ENCODE data around the gene ATXN2L. TPM values are rescaled to one million over a fixed set of nuclear protein-coding genes. Genes with fewer than 3 reads are reported as not detected.
"Not testable (repeated sequence)": the region's sequence is repeated elsewhere in the genome, so short reads cannot be mapped to it uniquely, and the experiment has no call there.

Gene ATXN2L
- total RNA-seq, 2 donors from 2014 or later: 263 to 336 TPM

- not testable (repeated sequence) for H3K4me3 Mint-ChIP-seq, ATAC-seq, H3K27me3 Mint-ChIP-seq, H3K9me3 Mint-ChIP-seq, H3K27ac Mint-ChIP-seq
- Mint-ChIP-seq H3K36me3 (peaks cover 11% of the 10 kb centered on the region), H3K4me1 (ENCODE audit: low read depth in 2 of 2) (peaks cover 21 to 26% of the 10 kb centered on the region in 2 donors)
- peak; percentile 25 for DNase-seq (ENCODE audit: low spot score)
These were observed 44.8 kb downstream of the ATXN2L start for GRCh38 chr16:28867646-28868045.

GRCh38 chr16:28869201-28869600 lies 46.4 kb downstream of the ATXN2L start:
- Mint-ChIP-seq H3K9me3 (no peaks in the 10 kb centered on the region), H3K27me3 (no peaks in the 10 kb centered on the region), H3K36me3 (peaks cover 11% of the 10 kb centered on the region), H3K27ac (no peak overlapping the region), H3K4me1 (ENCODE audit: low read depth in 2 of 2) (peaks cover 16 to 18% of the 10 kb centered on the region in 2 donors), H3K4me3 (no peak overlapping the region)
- ATAC-seq (no peak), DNase-seq (ENCODE audit: low spot score) (peak; percentile 60)

GRCh38 chr16:28872952-28873351 lies 50.2 kb downstream of the ATXN2L start:
- peaks cover 11% of the 10 kb centered on the region for H3K36me3 Mint-ChIP-seq
- peaks cover 3 to 8% of the 10 kb centered on the region in 2 donors for H3K4me1 Mint-ChIP-seq (ENCODE audit: low read depth in 2 of 2)
- no peak overlapping the region for H3K4me3 Mint-ChIP-seq
- H3K9me3 Mint-ChIP-seq: no peaks in the 10 kb centered on the region
- H3K27ac Mint-ChIP-seq: no peak overlapping the region
- ATAC-seq (no peak), DNase-seq (ENCODE audit: low spot score) (no peak)
- no peaks in the 10 kb centered on the region for H3K27me3 Mint-ChIP-seq

GRCh38 chr16:28873543-28874201 lies 50.9 kb downstream of the ATXN2L start:
- H3K9me3 Mint-ChIP-seq: no peaks in the 10 kb centered on the region
- no peaks in the 10 kb centered on the region for H3K27me3 Mint-ChIP-seq
- peaks cover 8 to 9% of the 10 kb centered on the region in 2 donors for H3K4me1 Mint-ChIP-seq (ENCODE audit: low read depth in 2 of 2)
- peaks cover 11% of the 10 kb centered on the region for H3K36me3 Mint-ChIP-seq
- peak; percentile 74 for DNase-seq (ENCODE audit: low spot score)
- peak; percentile 69 to 77 for ATAC-seq
- no peak overlapping the region for H3K4me3 Mint-ChIP-seq
- no peak overlapping the region for H3K27ac Mint-ChIP-seq

- Mint-ChIP-seq H3K36me3 (peaks cover 11% of the 10 kb centered on the region), H3K4me1 (ENCODE audit: low read depth in 2 of 2) (peaks cover 12 to 16% of the 10 kb centered on the region in 2 donors), H3K27ac (no peak overlapping the region), H3K4me3 (no peak overlapping the region), H3K9me3 (no peaks in the 10 kb centered on the region), H3K27me3 (no peaks in the 10 kb centered on the region)
- ATAC-seq (no peak), DNase-seq (ENCODE audit: low spot score) (no peak)
These were observed 51.6 kb downstream of the ATXN2L start for GRCh38 chr16:28874406-28874805.

- ATAC-seq (no peak), DNase-seq (ENCODE audit: low spot score) (no peak)
- Mint-ChIP-seq H3K36me3 (peaks cover under 1% of the 10 kb centered on the region), H3K9me3 (no peaks in the 10 kb centered on the region), H3K4me3 (no peak overlapping the region), H3K4me1 (ENCODE audit: low read depth in 2 of 2) (peaks cover 13 to 17% of the 10 kb centered on the region in 2 donors), H3K27ac (no peak overlapping the region), H3K27me3 (no peaks in the 10 kb centered on the region)
These were observed 52.6 kb downstream of the ATXN2L start for GRCh38 chr16:28875134-28876018.

GRCh38 chr16:28876019-28876659 lies 53.3 kb downstream of the ATXN2L start:
- DNase-seq (ENCODE audit: low spot score): no peak
- H3K27me3 Mint-ChIP-seq: peaks cover 2 to 4% of the 10 kb centered on the region in 2 donors

GRCh38 chr16:28876973-28877654 lies 54.3 kb downstream of the ATXN2L start:
- Mint-ChIP-seq H3K4me1 (ENCODE audit: low read depth in 2 of 2) (peaks cover 21 to 27% of the 10 kb centered on the region in 2 donors), H3K36me3 (peaks cover 4% of the 10 kb centered on the region), H3K9me3 (no peaks in the 10 kb centered on the region), H3K27me3 (peaks cover 5 to 7% of the 10 kb centered on the region in 2 donors), H3K4me3 (no peak overlapping the region), H3K27ac (no peak overlapping the region)
- DNase-seq (ENCODE audit: low spot score): no peak
- ATAC-seq: peak in 1 of 2 donors; percentile 29

More at GRCh38 chr16:28876019-28876659, 53.3 kb downstream of the ATXN2L start:
- no peak for ATAC-seq
- H3K4me3 Mint-ChIP-seq: no peak overlapping the region
- H3K9me3 Mint-ChIP-seq: no peaks in the 10 kb centered on the region
- H3K27ac Mint-ChIP-seq: no peak overlapping the region
- H3K4me1 Mint-ChIP-seq (ENCODE audit: low read depth in 2 of 2): peaks cover 19 to 23% of the 10 kb centered on the region in 2 donors
- peaks cover 2% of the 10 kb centered on the region for H3K36me3 Mint-ChIP-seq

GRCh38 chr16:28877655-28878000 lies 54.8 kb downstream of the ATXN2L start:
- Mint-ChIP-seq H3K9me3 (no peaks in the 10 kb centered on the region), H3K27me3 (peaks cover 5 to 7% of the 10 kb centered on the region in 2 donors)

GRCh38 chr16:28878083-28878926 lies 55.5 kb downstream of the ATXN2L start, which contains the start of gene ATP2A1:
Gene ATP2A1 (plus strand): TSS chr16:28878488. CDS start chr16:28878672, 184 bp downstream.
- H3K27ac Mint-ChIP-seq: no peak within 1 kb of the TSS
- ATAC-seq: no peak
- no peak for DNase-seq (ENCODE audit: low spot score)
- no peaks in the 10 kb centered on the region for H3K9me3 Mint-ChIP-seq
- H3K4me1 Mint-ChIP-seq (ENCODE audit: low read depth in 2 of 2): peaks cover 21 to 27% of the 10 kb centered on the region in 2 donors
- peaks cover 4% of the 10 kb centered on the region for H3K36me3 Mint-ChIP-seq
- peaks cover 5 to 7% of the 10 kb centered on the region in 2 donors for H3K27me3 Mint-ChIP-seq
- peak within 1 kb of the TSS; percentile 84 for H3K4me3 Mint-ChIP-seq

More at GRCh38 chr16:28877655-28878000, 54.8 kb downstream of the ATXN2L start:
- peak overlapping the region; percentile 21 for H3K4me3 Mint-ChIP-seq
- H3K4me1 Mint-ChIP-seq (ENCODE audit: low read depth in 2 of 2): peaks cover 21 to 27% of the 10 kb centered on the region in 2 donors
- no peak overlapping the region for H3K27ac Mint-ChIP-seq
- ATAC-seq: no peak
- H3K36me3 Mint-ChIP-seq: peaks cover 4% of the 10 kb centered on the region
- no peak for DNase-seq (ENCODE audit: low spot score)

GRCh38 chr16:28879261-28879840 lies 56.6 kb downstream of the ATXN2L start:
- DNase-seq (ENCODE audit: low spot score) (no peak), ATAC-seq (peak; percentile 56 to 60)
- Mint-ChIP-seq H3K27me3 (peaks cover 5 to 7% of the 10 kb centered on the region in 2 donors), H3K9me3 (no peaks in the 10 kb centered on the region), H3K36me3 (peaks cover 4% of the 10 kb centered on the region), H3K4me3 (peak overlapping the region; percentile 84), H3K27ac (no peak overlapping the region), H3K4me1 (ENCODE audit: low read depth in 2 of 2) (peaks cover 21 to 27% of the 10 kb centered on the region in 2 donors)

- Mint-ChIP-seq H3K27ac (no peak overlapping the region), H3K27me3 (peaks cover 5 to 7% of the 10 kb centered on the region in 2 donors), H3K4me1 (ENCODE audit: low read depth in 2 of 2) (peaks cover 21 to 27% of the 10 kb centered on the region in 2 donors), H3K9me3 (no peaks in the 10 kb centered on the region), H3K4me3 (peak overlapping the region; percentile 84), H3K36me3 (peaks cover 4% of the 10 kb centered on the region)
- ATAC-seq: peak; percentile 96 to 98
- DNase-seq (ENCODE audit: low spot score): peak; percentile 88
These were observed 57.2 kb downstream of the ATXN2L start for GRCh38 chr16:28879841-28880588.

All from natural killer cell treated with Interleukin-12 subunit alpha and Interleukin-12 subunit beta and Interleukin-15 and Interleukin-18, amount 100 ng/mL, for 72 hours (primary cell).